GM12891 (cell line): Measurements from ENCODE around the gene DMD.

ENCODE experiments used
- DNase-seq: peaks from one replicate; pipeline ENCODE4 v3.0.0; 2011; ENCODE audit warnings: low spot score; ENCODE audit not compliant: insufficient read length
- FAIRE-seq: peaks from 2 replicates; lab custom pipeline; 2011; peaks lifted over from hg19 to GRCh38; lab: Jason Lieb, UNC
- PAX5 ChIP-seq: IDR thresholded peaks from 2 replicates; pipeline ENCODE4 v1.6.1; 2011; ENCODE audit warnings: low read length, moderate library complexity, mild to moderate bottlenecking; ENCODE audit not compliant: insufficient read depth, severe bottlenecking
- POLR2A ChIP-seq: IDR thresholded peaks from 2 replicates; pipeline ENCODE4 v1.6.1; 2011; ENCODE audit warnings: low read depth, low read length, control low read depth
- POLR2AphosphoS5 ChIP-seq: IDR thresholded peaks from 2 replicates; pipeline ENCODE4 v1.6.1; 2011; ENCODE audit warnings: low read depth, low read length, control low read depth
- POU2F2 ChIP-seq: IDR thresholded peaks from 2 replicates; pipeline ENCODE4 v1.6.1; 2011; ENCODE audit warnings: low read depth, mild to moderate bottlenecking, control low read depth, low read length, moderate library complexity
- SPI1 ChIP-seq: IDR thresholded peaks from 2 replicates; pipeline ENCODE4 v1.6.1; 2011; ENCODE audit warnings: low read depth, low read length, control low read depth
- TAF1 ChIP-seq: IDR thresholded peaks from 2 replicates; pipeline ENCODE4 v1.6.1; 2011; ENCODE audit warnings: low read depth, low read length, control low read depth

The DMD gene

DNA sequence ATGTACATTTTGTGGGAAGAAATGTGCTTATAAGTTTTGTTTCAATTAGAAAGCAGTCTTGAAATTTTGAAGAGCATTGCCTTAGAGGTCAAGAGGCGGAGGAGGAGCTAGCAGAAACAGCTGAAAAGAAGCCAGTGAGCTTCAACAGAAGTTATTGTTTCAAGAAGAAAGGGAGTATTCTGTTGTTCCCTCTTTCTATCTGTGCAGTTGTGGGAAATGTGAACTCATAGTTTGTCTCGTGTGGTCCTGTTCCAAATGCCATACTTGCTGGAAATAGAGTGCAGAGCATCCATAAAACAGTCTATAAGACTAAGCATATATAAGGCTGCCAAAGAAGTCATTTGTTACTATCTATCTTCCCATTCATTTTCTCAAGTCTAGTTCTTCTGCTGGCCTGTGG, 1015.7 kb downstream of the DMD start:
- FAIRE-seq (no peak), DNase-seq (no peak)
- TF ChIP-seq SPI1 (no peak), POLR2A (no peak), POU2F2 (no peak), PAX5 (no peak), POLR2AphosphoS5 (no peak), TAF1 (no peak)

DNA sequence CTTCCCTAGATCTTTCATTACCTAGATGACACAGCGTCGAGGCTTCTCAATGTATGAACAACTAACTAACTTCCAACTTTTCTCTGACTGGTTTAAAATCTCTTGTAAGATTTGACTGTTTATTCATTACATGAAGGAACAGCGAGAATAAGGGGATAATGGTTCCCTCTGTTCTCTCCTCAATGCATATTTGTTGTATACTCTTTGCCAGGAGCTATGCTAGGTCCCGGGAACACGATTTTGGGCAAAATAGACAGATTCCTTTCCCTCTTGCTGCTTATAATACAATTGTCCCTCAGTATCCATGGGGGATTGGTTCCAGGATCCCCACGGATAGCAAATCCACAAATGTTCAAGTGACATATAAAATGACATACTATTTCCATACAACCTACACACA, 1020.0 kb downstream of the DMD start:
- no peak for DNase-seq
- FAIRE-seq: no peak
- TF ChIP-seq POU2F2 (no peak), TAF1 (no peak), POLR2AphosphoS5 (no peak), SPI1 (no peak), POLR2A (no peak), PAX5 (no peak)

DNA sequence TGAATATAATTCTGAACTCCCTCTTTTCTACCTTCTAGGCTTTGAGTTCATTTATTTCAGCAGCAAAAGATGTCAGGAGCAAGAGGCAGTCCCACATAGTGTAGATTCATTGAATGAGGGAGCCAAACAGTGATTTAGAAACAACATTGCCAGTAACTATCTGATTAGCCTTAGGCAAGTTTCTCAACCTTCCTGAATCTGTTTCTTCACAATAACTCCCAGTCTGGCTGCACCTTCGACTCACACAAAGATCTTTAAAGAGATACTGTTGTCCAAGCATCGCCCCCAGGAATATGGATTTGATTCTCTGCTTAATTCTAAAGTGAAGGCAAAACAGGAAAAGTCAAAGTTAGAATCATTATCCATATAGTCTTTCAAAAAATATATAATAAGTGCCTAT, 1026.2 kb downstream of the DMD start:
- TF ChIP-seq PAX5 (no peak), POLR2AphosphoS5 (no peak), SPI1 (no peak), POLR2A (no peak), POU2F2 (no peak), TAF1 (no peak)

DNA sequence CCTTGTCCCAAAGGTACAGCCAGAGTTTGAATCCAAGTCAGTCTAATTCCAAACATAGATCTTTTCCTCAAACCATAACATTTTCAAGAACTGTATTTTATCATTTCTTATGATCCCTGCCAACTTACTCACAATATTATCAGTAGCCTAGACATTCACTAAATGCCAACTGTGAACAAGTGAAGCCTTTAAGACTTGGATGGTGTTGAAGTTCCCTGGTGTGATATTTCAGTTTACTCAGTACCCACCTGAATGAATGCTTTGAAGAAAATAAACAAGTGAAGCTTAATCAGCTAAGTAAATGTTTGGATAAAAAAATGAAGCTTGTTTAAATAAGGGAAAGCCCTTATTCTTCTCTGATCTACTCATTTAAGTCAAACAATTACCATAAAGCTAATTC, 1028.3 kb downstream of the DMD start:
- DNase-seq (no peak), FAIRE-seq (no peak)
- TF ChIP-seq POLR2AphosphoS5 (no peak), TAF1 (no peak), POU2F2 (no peak), SPI1 (no peak), PAX5 (no peak), POLR2A (no peak)

More for the DNA sequence above, 1026.2 kb downstream of the DMD start:
- DNase-seq (no peak), FAIRE-seq (no peak)

DNA sequence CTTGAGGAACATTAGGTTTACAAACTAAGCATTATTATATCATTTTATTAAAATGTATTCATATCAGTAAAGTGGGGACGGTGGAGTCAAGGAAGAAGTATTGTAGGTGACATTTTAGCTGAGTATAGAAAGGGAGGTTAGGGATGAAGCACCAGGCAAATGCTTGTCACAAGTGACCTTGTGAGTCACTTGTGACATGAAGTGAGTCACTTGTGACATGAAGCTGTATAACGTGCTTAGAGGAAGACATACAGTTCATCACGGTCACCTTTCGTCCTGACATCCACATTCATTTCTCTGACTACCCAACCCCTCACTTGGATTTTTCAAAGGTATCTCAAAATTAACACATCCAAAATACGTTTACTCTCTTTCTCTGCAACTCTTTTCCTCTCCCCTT, 1034.8 kb downstream of the DMD start:
- FAIRE-seq: no peak
- no peak for DNase-seq
- TF ChIP-seq POLR2AphosphoS5: no peak
- TF ChIP-seq POU2F2: no peak
- no peak for TF ChIP-seq SPI1
- no peak for TF ChIP-seq PAX5
- TF ChIP-seq TAF1: no peak
- TF ChIP-seq POLR2A: no peak

DNA sequence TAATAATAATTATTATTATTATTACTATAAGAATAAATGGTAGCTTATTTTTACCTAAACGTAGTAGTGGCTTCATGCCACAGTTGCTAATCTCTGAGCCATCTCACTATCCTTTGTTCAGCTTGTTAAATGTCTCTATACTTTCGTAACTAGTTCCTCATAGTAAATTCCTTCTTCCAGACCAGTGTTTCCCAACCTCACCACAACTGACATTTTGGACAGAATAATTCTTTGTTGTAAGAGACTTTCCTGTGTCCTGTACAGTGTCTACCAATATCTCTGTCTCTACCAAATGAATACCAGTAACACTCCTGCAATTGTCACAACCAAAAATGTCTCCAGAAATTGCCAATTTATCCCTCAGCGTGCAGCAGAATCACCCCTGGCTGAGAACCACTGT, 1040.9 kb downstream of the DMD start:
- no peak for FAIRE-seq
- no peak for DNase-seq
- no peak for TF ChIP-seq POU2F2
- TF ChIP-seq SPI1: no peak
- TF ChIP-seq PAX5: no peak
- TF ChIP-seq POLR2A: no peak
- TF ChIP-seq POLR2AphosphoS5: no peak
- no peak for TF ChIP-seq TAF1

DNA sequence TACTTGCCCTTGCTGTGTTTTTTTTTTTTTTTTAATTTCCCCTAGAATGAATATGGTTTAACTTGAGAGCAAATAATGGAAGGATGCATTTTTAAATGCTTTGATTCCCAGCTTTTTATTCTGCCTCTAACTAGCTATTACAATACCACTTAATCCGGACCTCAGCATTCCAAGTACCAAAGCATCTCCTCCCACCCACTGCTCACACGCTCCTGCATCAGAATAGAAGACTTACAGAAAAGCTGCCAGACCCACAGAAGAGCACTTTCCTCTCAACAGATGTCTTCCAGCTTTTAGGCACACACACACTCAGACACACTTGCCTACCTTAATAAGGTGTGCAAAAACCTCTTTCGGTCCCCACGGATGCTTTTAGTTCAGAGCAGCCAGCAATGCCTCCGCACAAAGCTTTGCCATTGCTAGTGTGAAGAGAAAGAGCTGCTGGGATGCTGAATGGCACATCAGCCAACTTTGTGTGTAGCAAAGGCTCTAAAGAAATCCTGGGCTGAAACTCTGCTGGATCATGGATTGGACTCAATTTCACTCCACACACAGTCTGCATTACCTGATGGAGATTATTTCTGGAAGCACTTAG, 1056.2 kb downstream of the DMD start:
- FAIRE-seq: no peak
- DNase-seq: no peak
- TF ChIP-seq TAF1 (no peak), POU2F2 (no peak), PAX5 (no peak), POLR2A (no peak), SPI1 (no peak), POLR2AphosphoS5 (no peak)

DNA sequence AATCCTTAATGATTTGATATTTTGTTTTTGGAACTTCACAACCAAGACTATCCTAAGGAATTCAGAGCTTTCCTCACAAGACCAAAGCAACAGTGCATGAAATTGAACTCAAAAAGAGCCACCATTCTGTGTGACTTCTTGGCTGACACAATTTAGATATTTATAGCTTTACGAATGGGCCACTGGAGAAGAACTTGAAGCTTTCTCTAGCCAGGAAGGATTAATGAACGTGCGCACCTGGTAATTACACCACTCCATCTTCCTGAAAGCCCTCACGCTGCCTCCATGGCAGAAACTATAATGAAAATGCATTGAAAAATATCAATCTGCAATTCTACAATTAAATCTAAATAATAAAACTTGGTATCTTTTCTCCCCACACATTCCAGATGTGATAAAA, 1057.8 kb downstream of the DMD start:
- FAIRE-seq (no peak), DNase-seq (no peak)
- TF ChIP-seq TAF1 (no peak), POU2F2 (no peak), PAX5 (no peak), POLR2AphosphoS5 (no peak), SPI1 (no peak), POLR2A (no peak)

DNA sequence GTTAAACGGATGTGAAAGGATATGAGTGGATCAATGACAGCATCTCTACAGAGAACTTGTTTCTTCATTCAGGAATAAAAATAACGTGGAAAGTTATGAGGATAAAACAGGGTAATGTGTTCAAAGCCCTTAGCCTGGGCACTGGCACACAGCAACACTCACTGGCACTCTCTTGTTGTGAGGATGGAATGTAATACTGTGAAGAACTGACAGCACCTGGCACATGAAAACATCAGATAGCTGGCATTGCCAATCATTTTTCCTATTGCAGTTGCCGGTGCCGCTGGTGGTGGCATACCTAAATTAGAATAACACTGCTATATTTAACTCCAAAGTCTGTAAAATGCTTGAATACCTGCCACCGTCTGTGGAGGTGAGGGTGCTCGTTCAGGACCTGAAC, 1061.2 kb downstream of the DMD start:
- FAIRE-seq: no peak

DNA sequence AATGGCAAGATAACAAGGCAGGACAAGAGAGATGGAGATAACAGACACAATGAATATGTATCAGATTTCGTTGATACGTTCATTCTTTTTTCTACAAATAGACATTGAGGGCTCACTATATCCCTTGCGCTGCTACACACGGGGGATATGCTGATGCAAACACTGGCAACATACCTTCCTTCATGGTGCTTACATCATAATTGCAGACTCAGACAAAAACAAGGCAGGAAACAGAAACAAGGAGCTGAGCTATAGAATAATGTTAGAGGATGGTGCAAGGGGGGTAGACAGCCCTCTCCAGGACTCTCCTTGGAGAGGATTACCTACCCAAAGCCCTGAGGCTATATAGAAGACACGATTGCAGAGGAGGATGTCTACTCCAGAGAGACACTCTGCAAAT, 1069.5 kb downstream of the DMD start:
- FAIRE-seq: no peak
- DNase-seq: no peak

More for the DNA sequence above, 1061.2 kb downstream of the DMD start:
- no peak for TF ChIP-seq SPI1
- no peak for TF ChIP-seq POLR2AphosphoS5
- TF ChIP-seq PAX5: no peak
- no peak for TF ChIP-seq POU2F2
- no peak for TF ChIP-seq POLR2A
- no peak for DNase-seq

More for the DNA sequence above, 1069.5 kb downstream of the DMD start:
- TF ChIP-seq PAX5: no peak
- no peak for TF ChIP-seq SPI1
- no peak for TF ChIP-seq POU2F2
- no peak for TF ChIP-seq POLR2A
- no peak for TF ChIP-seq POLR2AphosphoS5
- no peak for TF ChIP-seq TAF1
